TTC549 (cell line): ENCODE measurements around the gene WDR54.
"Not testable (repeated sequence)": the region's sequence is repeated elsewhere in the genome, so short reads cannot be mapped to it uniquely, and the experiment has no call there.

Experiments
- FAIRE-seq: peaks from 2 replicates; lab custom pipeline; 2012; peaks lifted over from hg19 to GRCh38; lab: Jason Lieb, UNC

The WDR54 gene

DNA sequence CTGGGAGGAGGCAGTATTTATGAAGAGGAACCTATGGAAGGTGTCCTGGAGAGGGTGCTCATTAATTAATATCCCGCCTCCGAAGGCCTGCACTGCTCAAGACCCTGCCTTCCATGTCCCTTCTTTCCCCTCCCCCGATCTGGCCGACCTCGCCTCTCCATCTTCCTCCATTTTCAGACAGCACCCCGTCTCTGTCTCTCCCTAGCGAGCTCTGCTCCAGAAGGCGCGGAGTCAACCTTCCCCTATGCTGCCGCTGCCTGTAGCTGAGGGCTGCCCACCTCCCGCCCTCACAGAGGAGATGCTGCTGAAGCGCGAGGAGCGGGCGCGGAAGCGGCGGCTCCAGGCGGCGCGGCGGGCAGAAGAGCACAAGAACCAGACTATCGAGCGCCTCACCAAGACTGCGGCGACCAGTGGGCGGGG, 35.6 kb downstream of the WDR54 start:
- FAIRE-seq = no peak

DNA sequence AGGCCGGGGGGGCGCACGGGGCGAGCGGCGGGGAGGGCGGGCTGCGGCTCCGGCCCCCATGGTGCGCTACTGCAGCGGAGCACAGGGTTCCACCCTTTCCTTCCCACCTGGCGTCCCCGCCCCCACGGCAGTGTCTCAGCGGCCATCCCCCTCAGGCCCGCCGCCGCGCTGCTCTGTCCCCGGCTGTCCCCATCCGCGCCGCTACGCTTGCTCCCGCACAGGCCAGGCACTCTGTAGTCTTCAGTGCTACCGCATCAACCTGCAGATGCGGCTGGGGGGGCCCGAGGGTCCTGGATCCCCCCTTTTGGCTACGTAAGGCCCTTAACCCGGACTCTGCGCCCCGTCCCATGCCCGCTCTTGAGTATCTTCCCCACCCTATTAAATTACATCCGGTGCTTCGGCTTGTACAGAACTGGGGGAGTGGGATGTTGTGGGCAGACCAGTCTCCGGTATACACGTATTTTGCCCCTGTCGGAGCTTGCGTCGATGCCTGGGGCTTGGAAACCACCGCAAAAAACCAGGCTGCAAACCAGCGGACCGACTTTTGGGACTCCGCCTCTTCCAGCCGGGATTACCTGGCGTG, 36.1 kb downstream of the WDR54 start:
- no peak for FAIRE-seq

DNA sequence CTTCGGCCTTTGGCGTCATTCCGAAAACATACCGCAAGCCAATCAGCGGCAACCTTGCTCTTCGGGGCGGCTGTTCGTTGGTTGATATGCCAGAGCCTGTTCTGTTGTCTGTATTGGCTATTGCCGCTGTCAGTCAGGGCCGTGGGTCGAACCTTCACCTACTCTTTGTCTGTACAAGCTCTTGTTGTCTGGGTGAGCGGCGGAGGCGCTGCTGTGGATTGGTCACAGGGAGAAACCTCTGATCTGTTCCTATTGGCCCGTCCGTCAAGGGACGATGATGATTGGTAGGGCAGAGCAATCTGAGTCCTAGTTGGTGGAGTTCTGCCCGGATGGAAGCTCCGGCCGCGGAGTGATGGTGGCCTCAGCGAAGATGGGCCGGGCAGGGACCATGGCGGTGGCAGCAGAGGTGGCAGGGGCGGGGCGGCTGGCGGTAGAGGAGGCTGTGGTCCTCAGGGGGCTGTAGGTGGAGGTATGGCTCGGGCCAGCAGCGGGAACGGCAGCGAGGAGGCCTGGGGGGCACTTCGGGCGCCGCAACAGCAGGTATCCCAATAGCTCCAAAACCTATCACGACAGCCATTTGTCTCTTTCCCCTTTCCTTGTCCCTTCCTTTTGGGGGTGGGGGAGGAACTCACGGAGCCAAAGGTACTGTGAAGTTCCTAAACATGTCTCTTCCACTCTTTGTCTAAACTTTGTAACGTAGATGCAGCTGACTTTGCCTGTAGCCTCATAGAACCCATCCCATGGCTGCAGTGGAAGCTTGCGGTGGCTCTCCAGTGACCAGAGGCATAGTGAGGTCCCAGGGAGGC, 36.8 kb downstream of the WDR54 start, which contains the start of gene WBP1:
WBP1 (plus strand) TSS at position 307 of the 806 bp plus-strand sequence; CDS start at position 472, 165 bp downstream.
- FAIRE-seq = peak; percentile 99

DNA sequence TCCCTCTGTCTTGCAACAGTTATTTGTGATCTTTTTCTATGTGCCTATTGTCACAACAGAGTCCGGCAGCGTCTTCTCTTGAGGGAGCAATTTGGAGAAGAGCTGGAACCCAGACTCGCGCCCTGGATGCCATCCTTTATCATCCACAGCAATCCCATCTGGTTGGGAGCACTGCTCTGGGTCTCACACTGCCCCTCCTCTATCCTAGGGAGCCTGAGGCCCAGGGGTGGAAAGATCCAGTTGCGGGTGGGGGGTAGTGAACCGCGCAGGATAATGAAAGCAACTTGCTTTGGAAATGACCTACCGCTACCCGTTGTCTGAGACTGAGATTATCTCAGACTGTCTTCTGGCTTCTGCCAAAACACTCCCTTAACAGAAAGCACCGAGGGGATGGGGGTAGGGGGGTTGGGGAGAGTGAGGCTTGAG, 37.4 kb downstream of the WDR54 start:
- FAIRE-seq = no peak

DNA sequence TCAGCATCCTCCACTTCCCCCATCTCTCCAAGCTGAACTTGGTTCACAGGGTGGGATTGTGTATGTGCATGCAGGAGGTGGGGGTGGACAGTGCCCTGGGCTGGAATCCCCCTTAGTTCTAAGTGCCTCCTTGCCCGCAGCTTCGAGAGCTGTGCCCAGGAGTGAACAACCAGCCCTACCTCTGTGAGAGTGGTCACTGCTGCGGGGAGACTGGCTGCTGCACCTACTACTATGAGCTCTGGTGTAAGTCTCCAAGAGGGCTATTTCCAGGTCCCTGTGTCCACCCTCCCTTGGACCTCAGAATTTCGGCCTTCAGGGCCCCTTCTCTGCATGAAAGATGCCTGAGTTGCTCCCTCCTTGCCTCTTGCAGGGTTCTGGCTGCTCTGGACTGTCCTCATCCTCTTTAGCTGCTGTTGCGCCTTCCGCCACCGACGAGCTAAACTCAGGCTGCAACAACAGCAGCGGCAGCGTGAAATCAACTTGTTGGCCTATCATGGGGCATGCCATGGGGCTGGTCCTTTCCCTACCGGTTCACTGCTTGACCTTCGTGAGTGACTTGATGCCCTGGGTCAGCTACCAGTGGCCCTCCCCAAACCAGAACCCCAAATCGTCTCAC, 38.1 kb downstream of the WDR54 start:
- not testable (repeated sequence) for FAIRE-seq

- FAIRE-seq = not testable (repeated sequence)
Observed at GRCh38 chr2:74460187-74460586, 38.7 kb downstream of the WDR54 start.

DNA sequence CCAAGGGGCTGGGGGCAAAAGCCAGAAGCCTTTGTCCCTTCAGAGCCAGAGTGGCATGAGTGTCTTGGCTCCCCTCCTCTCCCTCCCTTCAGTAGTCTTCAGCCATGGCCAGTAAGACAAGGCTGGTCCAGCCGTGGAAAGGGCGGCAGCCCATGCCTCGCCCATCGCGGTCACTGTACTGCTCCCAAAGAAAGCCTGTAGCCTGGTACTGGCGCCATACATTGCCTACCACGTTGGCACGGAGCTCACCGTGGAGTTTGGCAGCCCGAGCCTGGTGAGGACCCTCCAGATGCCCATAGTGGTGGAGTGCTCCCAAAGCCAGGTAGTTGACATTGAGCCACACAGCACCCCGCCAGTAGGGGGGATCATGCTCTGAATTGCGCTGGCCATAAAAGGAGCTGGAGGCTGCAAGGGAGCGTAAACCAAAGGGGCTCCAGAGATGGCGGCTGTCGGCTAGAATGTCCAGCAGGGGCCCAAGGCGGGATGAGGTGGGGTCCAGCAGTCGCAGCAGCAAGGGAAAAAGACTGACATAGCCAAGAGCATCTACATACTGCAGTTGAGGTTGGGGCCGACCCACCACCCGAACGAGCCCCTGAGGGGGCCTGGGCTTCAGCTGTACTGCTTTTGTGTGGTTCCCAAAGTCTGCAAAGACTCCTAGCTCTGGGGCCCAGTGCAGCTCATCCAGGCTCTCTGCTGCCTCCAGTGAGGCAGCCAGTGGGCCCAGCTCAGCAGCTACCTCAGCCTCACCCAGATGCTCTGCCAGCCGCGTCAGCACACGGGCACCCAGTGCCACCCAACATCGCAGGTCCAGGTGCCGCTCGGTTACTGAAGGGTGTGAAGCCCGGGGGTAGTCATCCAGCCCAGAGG, 39.9 kb downstream of the WDR54 start:
- FAIRE-seq = no peak

GRCh38 chr2:74462054-74462785, 40.7 kb downstream of the WDR54 start:
- no peak for FAIRE-seq

GRCh38 chr2:74462786-74463105, 41.2 kb downstream of the WDR54 start:
- FAIRE-seq = no peak

DNA sequence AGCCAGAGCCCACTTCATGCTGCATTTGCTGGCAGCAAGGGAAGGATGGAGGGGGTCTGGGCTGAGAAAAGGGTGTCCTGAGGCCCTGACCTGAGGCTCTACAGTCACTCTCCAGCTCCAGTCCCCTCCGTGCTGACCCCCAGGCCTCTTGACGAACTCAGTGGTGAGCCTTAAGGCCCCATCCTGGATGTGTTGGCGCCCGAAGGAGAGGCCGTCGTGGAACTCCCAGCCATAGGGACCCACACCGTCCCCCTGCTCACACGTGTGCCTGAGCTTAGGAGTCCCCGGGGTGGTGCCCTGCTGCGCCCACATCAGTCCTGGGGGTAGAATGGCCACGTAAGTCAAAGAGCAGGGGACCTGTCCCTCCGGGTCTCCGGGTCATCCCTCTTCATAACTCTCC, 42.9 kb downstream of the WDR54 start:
- FAIRE-seq = no peak

- not testable (repeated sequence) for FAIRE-seq
Observed at GRCh38 chr2:74470742-74471141, 49.2 kb downstream of the WDR54 start.

DNA sequence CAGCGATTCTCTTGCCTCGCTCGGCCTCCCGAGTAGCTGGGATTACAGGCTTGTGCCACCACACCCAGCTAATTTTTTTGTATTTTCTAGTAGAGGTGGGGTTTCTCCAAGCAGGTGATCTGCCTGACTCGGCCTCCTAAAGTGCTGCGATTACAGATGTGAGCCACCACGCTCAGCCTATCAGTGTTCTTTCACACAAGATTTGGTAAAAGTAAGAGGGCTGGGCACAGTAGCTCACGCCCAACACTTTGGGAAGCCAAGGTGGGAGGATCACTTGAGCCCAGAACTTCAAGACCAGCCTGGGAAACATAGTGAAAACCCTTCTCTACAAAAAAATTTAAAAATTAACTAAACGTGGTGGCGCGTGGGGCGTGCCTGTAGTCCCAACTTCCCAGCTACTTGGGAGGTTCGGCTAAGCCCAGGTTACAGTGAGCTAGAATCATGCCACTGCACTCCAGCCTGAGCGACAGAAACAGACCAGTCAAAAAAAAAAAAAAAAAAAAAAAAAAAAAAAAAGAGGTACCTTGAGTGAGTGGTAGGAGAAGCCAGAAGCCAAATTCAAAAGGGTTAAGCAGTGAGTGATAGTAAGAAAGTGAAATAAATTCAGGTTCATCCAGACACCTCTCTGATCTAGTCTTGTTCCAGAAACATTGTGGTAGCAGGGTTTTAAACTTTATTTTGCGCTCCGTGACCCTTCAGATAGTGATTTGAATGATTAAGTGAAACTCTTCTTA, 50.0 kb downstream of the WDR54 start:
- no peak for FAIRE-seq

DNA sequence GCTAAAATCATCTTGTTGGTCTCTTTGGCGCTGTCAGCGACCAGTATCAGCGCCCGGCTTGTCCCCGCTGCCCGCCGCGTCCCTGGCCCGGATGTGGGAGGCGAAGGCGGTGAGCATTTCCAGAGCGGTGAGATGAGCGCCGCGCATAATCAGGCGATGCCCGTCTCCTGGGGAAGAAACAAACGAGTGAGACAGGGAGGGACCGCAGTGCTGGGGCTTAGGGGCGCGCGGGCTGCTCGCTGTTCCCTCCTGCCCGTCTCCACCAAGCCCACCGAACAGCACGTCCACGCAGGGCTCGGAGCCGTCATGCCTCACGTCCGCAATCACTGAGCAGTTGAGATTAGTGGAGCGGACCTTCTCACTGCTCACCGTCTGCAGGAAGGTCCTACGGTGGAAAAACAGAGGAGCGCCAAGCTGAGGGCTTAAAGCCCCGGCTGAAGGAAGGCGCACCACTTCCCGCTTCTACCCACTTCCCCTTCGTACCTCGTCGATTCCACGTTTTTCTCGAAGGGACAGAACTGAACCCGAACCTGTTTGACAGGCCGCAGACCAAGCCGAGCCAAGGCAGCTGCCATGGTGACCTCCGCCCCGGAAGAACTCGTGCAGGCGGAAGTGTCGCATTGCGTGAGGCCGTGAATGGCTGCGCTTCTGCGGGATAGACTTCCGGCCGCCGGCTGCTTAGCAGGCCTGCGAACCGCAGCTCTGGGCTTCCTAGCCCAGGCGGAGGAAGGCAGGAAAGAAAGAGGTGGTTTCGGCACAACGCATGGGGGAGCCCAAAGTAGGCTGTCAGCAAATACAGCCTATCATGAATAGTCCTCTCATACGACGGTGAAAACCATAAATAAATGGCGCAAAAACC, 50.8 kb downstream of the WDR54 start, which contains the start of gene MRPL53:
MRPL53 (minus strand) TSS at position 595 of the 859 bp plus-strand sequence; CDS start at position 575, 20 bp downstream.
- FAIRE-seq = peak; percentile 60

- FAIRE-seq = no peak
Observed at GRCh38 chr2:74472945-74473258, 51.4 kb downstream of the WDR54 start.

DNA sequence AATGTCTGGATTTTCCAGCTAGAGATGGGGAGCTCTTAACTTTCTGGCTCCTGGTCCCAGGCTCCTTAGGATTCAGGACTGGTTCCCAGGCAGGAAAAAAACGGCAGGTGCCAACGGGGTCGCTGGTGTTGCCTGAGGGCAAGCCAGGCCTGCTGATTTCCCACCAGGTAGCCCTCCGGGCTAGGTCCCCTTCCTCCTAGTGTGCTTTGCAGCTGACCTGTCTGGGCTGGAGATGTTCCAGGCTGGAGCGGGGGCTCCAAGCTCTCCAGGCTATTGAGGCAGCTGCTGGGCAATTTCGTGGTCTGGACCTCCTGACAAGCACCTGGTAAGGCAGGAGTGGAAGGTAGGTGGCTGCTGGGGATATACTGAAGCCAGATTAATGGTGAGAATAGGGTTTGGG, 53.0 kb downstream of the WDR54 start:
- no peak for FAIRE-seq

GRCh38 chr2:74474899-74475298, 53.4 kb downstream of the WDR54 start:
- FAIRE-seq = no peak
